GDM1 (cell line): Measurements from ENCODE around the gene TCF7L2.
A peak's percentile ranks its signal among the peaks of the same experiment; 100 is the strongest.
"Not testable (repeated sequence)": the region's sequence is repeated elsewhere in the genome, so short reads cannot be mapped to it uniquely, and the experiment has no call there.

Experiments used
- DNase-seq: peaks from one replicate; lab custom pipeline; 2025; lab: John Stamatoyannopoulos, UW

The TCF7L2 gene

GRCh38 chr10:113047151-113047550 is 97.1 kb downstream of the TCF7L2 start:
- no peak for DNase-seq

GRCh38 chr10:113047605-113047962 is 97.5 kb downstream of the TCF7L2 start:
- no peak for DNase-seq

- no peak for DNase-seq
Observed at GRCh38 chr10:113047963-113048781, 98.1 kb downstream of the TCF7L2 start.

DNA sequence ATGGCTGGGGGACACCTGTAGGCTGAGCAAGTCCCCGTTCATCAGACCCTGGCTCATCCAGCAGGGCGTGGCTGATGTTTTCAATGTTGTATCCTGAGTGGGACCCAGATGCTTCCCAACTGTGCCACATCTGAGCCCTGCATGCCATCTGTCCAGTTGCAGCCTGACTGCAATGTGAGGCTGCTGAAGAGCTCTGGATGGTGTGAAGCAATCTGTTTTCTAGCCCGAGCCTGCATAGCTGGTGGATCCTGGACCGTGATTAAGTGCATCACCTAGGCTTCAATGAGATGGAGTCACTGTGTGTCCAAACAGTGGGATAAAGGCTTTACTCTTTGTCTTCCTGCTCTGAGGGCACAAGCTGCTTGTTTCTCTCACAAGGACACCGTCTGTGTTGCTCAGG is 99.8 kb downstream of the TCF7L2 start:
- DNase-seq = no peak

DNA sequence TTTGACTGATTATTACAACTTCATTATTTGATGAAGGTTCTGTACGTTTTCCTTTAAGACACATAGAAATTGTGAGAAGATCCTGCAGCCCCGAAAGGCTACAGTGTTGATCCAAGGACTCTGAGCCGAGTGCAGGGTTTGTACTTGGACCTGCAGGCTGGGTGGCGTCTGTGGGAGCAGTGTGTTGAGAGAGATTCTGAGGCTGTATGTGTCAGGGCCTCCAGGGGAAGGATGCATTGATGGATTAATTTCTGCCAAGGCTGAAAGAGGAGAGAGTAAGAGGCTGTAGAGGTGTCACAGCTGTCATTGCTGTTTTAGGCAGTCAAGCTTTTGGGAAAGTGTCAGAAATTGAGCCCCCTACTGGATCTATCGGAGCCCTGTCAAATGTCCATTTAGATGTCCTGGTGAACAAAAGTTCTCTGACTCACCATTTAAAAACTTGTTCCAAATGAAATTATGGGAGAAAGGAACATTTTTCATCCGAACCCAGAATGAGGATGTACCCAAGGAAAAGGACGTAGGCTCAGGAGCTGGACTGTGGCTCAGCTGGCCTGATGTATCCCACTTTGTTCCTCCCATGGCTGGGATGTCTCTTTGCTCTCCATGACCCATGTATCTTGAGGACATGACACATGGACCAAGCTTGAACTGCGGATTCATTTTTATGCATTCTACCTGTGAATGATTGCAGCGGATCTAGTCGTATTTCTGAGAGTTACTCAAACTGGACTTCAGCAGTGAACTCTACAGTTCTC is 102.2 kb downstream of the TCF7L2 start:
- no peak for DNase-seq

- DNase-seq = no peak
Observed at GRCh38 chr10:113053091-113053490, 103.0 kb downstream of the TCF7L2 start.

- no peak for DNase-seq
Observed at GRCh38 chr10:113053881-113054280, 103.8 kb downstream of the TCF7L2 start.

- DNase-seq = no peak
Observed at GRCh38 chr10:113055458-113055857, 105.4 kb downstream of the TCF7L2 start.

GRCh38 chr10:113056030-113056429 is 106.0 kb downstream of the TCF7L2 start:
- no peak for DNase-seq

DNA sequence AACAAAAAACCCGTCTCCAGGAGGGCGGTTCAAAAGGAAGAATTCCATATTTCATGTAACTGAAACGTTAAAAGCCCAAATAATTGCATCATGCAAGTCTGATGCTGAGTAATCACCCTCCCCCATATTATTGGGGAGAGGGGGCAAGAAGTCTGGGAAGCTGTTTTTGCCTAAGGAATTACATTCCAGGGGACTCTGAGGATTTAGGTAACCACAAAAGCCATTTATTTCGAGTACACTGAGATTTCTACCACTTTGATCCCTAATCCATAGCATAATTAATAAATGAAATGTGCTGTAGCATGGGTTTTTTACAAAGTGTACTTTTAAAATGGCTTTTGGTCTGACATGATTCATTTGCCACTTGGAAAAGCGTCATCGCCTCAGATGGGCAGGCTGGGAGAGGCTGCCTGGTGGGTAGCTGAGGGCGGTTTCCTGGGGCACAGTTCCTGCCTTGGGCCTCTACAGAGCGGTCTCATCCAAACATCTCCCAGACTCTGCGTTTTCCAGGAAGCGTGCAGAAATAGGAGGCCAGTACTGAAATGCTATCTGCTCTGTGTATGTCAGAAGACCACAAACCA is 106.5 kb downstream of the TCF7L2 start:
- DNase-seq = no peak

GRCh38 chr10:113057948-113058522 is 108.0 kb downstream of the TCF7L2 start:
- DNase-seq = no peak

GRCh38 chr10:113058523-113059370 is 108.7 kb downstream of the TCF7L2 start:
- no peak for DNase-seq

DNA sequence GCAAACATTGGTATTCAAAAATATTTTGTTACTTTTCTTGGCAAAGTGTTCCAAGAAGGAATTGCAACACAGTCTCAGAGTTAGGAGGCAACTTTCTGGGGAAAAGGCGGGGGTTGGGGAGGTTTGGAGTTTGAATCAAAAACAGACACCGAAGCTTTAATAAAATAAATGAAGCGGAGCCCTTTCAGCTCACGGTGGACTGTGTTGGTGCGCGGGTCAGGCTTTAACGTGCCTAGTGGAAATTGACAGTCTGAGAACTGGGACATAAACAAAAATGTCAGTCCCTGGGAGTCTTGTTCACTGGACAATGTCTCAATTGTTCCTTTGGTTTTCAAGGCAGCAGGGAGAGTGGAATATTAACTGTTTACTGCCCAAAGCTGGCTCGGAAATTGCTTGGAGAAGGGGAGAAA is 109.3 kb downstream of the TCF7L2 start:
- DNase-seq = no peak

DNA sequence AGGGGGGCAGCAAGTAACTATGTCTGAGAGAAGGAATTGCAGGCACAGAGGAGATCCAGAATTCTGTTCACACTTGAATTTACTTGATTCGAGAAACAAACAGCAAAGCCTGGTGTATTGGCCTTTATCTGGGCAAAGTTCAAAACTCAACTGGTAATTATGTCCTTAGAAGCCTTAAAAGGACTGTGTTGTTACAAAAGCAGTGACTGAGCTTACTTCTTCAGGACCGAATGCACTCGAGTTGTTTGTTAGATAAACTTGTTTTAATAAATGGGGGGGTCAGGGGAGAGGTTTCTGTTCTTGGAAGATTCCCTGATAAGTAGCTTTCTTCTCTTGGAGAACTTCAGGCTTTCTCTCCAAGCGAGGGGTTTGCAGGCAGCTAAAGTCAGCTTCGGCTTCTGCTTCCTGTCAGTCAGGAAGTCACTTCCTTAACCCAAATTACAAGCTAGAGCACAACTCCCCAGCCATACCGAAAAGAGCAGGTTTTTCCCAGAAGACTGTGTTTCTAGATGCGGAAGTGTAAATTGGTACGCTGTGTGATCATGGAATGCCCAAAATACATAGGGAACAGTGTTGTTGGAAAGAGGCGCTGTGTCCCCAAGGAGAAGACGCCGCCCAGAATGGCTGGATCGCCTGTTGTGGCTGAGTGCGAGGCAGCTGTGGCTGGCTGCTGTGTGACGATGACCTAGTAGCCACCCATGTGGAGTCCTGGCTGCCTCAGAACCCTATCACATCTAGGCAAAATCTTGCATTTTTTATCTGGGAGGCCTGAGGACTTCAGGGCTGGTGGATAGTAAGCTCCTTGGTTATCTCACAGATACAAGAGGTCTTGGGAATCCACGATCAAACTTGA is 110.4 kb downstream of the TCF7L2 start:
- DNase-seq = peak; percentile 53

GRCh38 chr10:113061054-113061430 is 111.0 kb downstream of the TCF7L2 start:
- DNase-seq = no peak

DNA sequence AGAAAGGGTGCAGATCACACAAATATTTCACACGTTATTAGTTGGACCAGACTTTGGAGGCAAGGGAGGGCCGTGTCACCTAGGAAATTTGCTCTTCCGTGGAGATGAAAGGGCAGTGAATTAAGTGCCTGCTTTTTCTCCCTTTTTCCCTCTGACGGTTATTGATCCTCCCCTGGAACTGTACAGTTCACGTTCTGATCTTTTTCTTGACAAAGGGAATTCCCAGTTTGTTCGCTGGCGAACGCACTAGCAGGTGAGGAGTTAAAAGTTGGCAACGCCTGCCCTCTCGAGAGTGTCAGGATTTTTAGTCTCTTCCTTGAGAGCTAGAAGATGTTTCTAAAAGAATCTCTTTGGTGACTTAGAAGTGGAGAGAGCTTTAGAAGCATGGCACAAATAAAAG is 111.5 kb downstream of the TCF7L2 start:
- no peak for DNase-seq

- no peak for DNase-seq
Observed at GRCh38 chr10:113063043-113063967, 113.3 kb downstream of the TCF7L2 start.

GRCh38 chr10:113064039-113064438 is 114.0 kb downstream of the TCF7L2 start:
- DNase-seq = no peak

DNA sequence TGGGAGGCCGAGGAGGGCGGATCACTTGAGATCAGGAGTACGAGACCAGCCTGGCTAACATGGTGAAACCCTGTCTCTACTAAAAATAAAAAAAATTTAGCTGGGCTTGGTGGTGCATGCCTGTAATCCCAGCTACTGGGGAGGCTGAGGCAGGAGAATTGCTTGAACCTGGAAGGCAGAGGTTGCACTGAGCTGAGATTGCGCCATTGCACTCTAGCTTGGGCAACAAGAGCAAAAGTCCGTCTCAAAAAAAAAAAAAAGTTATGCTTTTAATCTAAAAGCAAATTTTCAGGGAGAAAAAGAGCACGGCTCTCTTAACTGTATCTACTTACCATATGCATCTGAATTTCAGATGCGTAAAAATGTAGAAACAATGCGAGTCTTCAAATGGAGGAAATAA is 116.1 kb downstream of the TCF7L2 start:
- not testable (repeated sequence) for DNase-seq
